ENCODE data around the gene TOP2A.

TOP2A gene

GRCh38 chr17:40457369-40457768 lies 39.7 kb upstream of the TOP2A start:
- H3K27ac Mint-ChIP-seq: no peak overlapping the region
- H3K4me3 Mint-ChIP-seq: no peak overlapping the region
- H3K9me3 Mint-ChIP-seq: no peaks in the 10 kb centered on the region
- no peaks in the 10 kb centered on the region for H3K27me3 Mint-ChIP-seq
- ATAC-seq (no peak), DNase-seq (no peak)
- peaks cover 5% of the 10 kb centered on the region for H3K4me1 Mint-ChIP-seq
- no peaks in the 10 kb centered on the region for H3K36me3 Mint-ChIP-seq (ENCODE audit: low read depth)

GRCh38 chr17:40456396-40456951 lies 38.8 kb upstream of the TOP2A start:
- Mint-ChIP-seq H3K4me3 (no peak overlapping the region), H3K27ac (no peak overlapping the region), H3K36me3 (ENCODE audit: low read depth) (no peaks in the 10 kb centered on the region), H3K4me1 (peaks cover 11% of the 10 kb centered on the region), H3K9me3 (no peaks in the 10 kb centered on the region), H3K27me3 (no peaks in the 10 kb centered on the region)
- no peak for ATAC-seq
- DNase-seq: no peak

DNA sequence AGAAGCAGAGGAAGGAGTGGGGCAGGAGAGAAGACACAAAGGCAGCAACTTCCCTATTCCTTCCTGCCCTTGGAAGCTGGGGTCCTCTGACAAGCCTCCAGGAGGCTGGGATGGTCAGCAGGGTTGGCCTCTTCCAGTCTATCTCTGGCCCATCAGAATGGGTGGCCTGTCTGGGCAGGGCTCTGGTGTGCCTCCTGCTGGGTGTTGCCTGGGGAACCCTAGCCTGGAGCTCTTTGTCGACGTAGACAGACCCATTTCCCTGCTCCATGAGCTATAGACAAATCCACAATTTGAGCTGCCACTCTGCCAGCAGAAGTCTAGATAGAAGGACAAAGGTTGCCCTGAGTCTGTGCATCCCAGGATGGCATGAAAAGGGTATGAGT lies 36.9 kb upstream of the TOP2A start:
- Mint-ChIP-seq H3K9me3 (no peaks in the 10 kb centered on the region), H3K4me3 (no peak overlapping the region), H3K36me3 (ENCODE audit: low read depth) (no peaks in the 10 kb centered on the region), H3K4me1 (peaks cover 11% of the 10 kb centered on the region), H3K27me3 (no peaks in the 10 kb centered on the region), H3K27ac (no peak overlapping the region)
- no peak for ATAC-seq
- no peak for DNase-seq

DNA sequence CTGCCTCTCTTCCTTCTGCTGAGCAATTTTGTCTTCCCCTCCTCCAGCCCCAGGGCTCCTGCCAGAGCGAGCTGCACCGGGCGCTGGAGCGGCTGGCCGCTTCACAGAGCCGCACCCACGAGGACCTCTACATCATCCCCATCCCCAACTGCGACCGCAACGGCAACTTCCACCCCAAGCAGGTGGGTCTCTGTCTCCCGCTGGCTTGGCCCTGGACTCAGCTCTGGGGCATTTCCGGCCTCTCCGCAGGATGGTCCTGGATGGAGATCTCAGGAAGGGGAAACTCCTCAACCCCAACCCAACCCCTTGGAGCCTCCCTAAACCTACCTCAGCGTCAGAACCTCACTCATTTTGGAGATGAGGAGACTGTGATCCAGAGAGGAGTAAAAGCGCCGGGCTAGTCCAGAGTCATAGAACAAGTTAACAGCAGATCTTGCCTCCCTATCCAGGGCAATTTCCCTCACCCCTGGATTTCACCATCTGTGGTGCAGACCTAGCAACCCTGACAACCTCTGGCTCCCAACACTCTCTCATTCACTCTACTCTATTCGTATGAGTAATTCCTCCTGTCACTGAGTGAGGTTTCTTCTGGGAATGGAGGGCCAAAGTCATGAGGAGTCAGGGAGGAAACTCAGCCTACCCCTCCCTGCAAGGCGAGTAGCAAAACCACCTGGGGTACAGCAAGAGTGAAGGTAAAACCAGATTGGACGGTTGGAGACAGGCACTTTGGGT lies 36.4 kb upstream of the TOP2A start:
- ATAC-seq (no peak), DNase-seq (no peak)
- Mint-ChIP-seq H3K4me3 (no peak overlapping the region), H3K27me3 (no peaks in the 10 kb centered on the region), H3K4me1 (peaks cover 11% of the 10 kb centered on the region), H3K36me3 (ENCODE audit: low read depth) (no peaks in the 10 kb centered on the region), H3K9me3 (no peaks in the 10 kb centered on the region), H3K27ac (no peak overlapping the region)

DNA sequence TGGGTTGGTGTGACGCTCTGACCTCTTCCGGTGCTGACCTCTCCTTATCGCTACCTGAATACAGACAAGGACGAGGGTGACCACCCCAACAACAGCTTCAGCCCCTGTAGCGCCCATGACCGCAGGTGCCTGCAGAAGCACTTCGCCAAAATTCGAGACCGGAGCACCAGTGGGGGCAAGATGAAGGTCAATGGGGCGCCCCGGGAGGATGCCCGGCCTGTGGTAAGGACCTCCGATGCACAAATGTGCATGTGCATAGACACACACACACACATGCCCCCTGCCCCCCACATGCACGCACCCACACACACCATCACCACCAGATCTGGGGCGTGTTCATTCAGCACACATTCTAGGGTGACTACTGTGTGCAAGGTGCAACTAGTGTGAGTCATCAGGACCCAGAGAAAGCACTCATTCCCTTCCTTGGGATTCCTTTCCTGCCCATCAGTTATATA lies 35.3 kb upstream of the TOP2A start:
- Mint-ChIP-seq H3K27ac (no peak overlapping the region), H3K4me3 (no peak overlapping the region), H3K4me1 (peaks cover 16% of the 10 kb centered on the region), H3K9me3 (no peaks in the 10 kb centered on the region), H3K27me3 (no peaks in the 10 kb centered on the region), H3K36me3 (ENCODE audit: low read depth) (no peaks in the 10 kb centered on the region)
- ATAC-seq: no peak
- no peak for DNase-seq

DNA sequence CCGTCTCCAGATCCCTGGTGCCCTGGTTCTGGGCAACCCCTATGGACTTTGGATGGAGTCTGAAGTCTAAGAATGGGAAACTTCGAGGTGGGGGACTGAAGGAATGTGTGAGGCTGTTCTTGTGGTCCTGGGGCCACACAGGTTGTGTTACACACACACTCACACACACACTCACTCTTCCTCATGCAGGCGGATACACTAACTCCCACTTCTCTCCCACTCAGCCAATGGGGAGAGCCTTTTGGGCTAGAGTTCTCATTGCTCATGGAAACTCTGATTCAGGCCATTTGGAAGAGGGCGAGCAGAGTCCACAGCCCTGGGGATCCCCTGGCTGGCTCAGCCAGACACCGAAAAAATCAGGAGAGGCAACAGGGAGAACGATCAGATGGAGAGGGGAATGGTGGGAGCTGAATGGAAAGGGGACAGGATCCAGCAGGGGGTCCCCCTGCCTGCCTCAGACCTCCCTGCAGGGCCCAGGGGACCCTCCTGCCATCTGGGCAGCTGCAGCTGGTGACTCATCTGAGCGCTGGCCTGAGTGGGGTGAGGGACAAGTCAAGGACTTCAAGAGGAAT lies 34.6 kb upstream of the TOP2A start:
- no peaks in the 10 kb centered on the region for H3K27me3 Mint-ChIP-seq
- no peak overlapping the region for H3K4me3 Mint-ChIP-seq
- H3K36me3 Mint-ChIP-seq (ENCODE audit: low read depth): no peaks in the 10 kb centered on the region
- ATAC-seq: peak; percentile 81
- DNase-seq: peak; percentile 30
- H3K27ac Mint-ChIP-seq: peak overlapping the region; percentile 71
- no peaks in the 10 kb centered on the region for H3K9me3 Mint-ChIP-seq
- peaks cover 20% of the 10 kb centered on the region for H3K4me1 Mint-ChIP-seq

- H3K36me3 Mint-ChIP-seq (ENCODE audit: low read depth): no peaks in the 10 kb centered on the region
Measured at GRCh38 chr17:40451420-40451819, 33.7 kb upstream of the TOP2A start.

GRCh38 chr17:40450175-40450574 lies 32.5 kb upstream of the TOP2A start:
- Mint-ChIP-seq H3K27me3 (peaks cover 2% of the 10 kb centered on the region), H3K27ac (no peak overlapping the region), H3K4me1 (peaks cover 31% of the 10 kb centered on the region), H3K4me3 (no peak overlapping the region), H3K9me3 (no peaks in the 10 kb centered on the region), H3K36me3 (ENCODE audit: low read depth) (no peaks in the 10 kb centered on the region)
- ATAC-seq (no peak), DNase-seq (peak; percentile 57)

More at GRCh38 chr17:40451420-40451819, 33.7 kb upstream of the TOP2A start:
- ATAC-seq (no peak), DNase-seq (no peak)
- Mint-ChIP-seq H3K4me1 (peaks cover 24% of the 10 kb centered on the region), H3K27me3 (peaks cover 2% of the 10 kb centered on the region), H3K9me3 (no peaks in the 10 kb centered on the region), H3K4me3 (no peak overlapping the region), H3K27ac (no peak overlapping the region)

- Mint-ChIP-seq H3K9me3 (no peaks in the 10 kb centered on the region), H3K27ac (no peak overlapping the region), H3K4me3 (no peak overlapping the region), H3K27me3 (peaks cover 6% of the 10 kb centered on the region), H3K36me3 (ENCODE audit: low read depth) (no peaks in the 10 kb centered on the region), H3K4me1 (peaks cover 45% of the 10 kb centered on the region)
- DNase-seq (no peak), ATAC-seq (no peak)
Measured at GRCh38 chr17:40448639-40449261, 31.1 kb upstream of the TOP2A start.

DNA sequence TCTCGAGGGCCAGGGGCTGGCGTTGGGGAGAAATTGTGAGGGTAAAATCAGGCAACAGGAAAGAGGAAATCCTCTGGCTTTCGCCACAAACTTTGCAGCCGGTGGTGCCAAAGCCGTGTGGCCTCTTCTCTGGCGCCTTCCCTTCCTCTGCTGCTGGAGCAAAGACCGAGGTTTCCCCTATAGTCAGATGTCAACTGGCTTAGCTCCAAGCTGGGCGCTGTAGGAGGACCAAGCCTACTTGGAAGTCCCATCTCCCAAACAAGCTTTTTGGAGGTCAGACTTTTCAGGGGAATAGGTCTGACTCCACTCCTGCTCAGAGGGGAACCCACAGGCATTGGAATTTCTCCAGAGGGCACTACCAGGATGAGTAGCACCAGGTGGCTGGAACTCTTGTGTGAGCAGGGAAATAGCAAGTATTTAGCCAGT lies 30.5 kb upstream of the TOP2A start:
- ATAC-seq (no peak), DNase-seq (no peak)
- Mint-ChIP-seq H3K36me3 (ENCODE audit: low read depth) (no peaks in the 10 kb centered on the region), H3K4me1 (peaks cover 46% of the 10 kb centered on the region), H3K27ac (no peak overlapping the region), H3K4me3 (no peak overlapping the region), H3K27me3 (peaks cover 6% of the 10 kb centered on the region), H3K9me3 (no peaks in the 10 kb centered on the region)

GRCh38 chr17:40447806-40448205 lies 30.1 kb upstream of the TOP2A start:
- H3K4me3 Mint-ChIP-seq: no peak overlapping the region
- ATAC-seq: no peak
- H3K27me3 Mint-ChIP-seq: peaks cover 6% of the 10 kb centered on the region
- H3K27ac Mint-ChIP-seq: no peak overlapping the region
- H3K4me1 Mint-ChIP-seq: peaks cover 45% of the 10 kb centered on the region
- H3K36me3 Mint-ChIP-seq (ENCODE audit: low read depth): no peaks in the 10 kb centered on the region
- H3K9me3 Mint-ChIP-seq: no peaks in the 10 kb centered on the region
- DNase-seq: no peak

DNA sequence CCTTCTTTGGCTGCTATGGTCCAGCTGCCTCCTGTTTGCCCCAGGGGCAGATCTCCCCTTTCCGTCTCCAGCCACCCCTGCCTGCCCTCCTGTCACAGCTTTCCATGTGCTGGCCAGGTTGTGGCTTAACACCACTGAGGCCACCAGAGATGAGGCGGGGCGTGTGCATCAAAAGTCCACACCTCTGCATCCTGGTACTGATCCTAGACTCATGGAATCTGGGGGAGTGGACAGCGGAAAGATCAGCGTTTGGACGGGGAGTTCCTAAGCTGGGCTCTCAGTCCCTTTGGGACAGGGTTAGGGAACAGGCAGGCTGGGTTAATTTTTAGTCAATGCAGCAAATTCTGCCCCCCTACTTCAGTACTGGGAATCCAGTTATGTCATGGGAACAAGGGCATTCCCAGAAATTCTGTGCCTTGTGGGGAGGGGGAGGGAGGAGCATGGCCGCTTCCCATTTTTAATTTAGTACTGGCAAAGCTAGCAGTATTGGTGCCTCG lies 29.5 kb upstream of the TOP2A start:
- no peak for ATAC-seq
- Mint-ChIP-seq H3K4me1 (peaks cover 42% of the 10 kb centered on the region), H3K36me3 (ENCODE audit: low read depth) (no peaks in the 10 kb centered on the region), H3K4me3 (no peak overlapping the region), H3K27ac (no peak overlapping the region), H3K9me3 (no peaks in the 10 kb centered on the region), H3K27me3 (peaks cover 10% of the 10 kb centered on the region)
- DNase-seq: no peak

DNA sequence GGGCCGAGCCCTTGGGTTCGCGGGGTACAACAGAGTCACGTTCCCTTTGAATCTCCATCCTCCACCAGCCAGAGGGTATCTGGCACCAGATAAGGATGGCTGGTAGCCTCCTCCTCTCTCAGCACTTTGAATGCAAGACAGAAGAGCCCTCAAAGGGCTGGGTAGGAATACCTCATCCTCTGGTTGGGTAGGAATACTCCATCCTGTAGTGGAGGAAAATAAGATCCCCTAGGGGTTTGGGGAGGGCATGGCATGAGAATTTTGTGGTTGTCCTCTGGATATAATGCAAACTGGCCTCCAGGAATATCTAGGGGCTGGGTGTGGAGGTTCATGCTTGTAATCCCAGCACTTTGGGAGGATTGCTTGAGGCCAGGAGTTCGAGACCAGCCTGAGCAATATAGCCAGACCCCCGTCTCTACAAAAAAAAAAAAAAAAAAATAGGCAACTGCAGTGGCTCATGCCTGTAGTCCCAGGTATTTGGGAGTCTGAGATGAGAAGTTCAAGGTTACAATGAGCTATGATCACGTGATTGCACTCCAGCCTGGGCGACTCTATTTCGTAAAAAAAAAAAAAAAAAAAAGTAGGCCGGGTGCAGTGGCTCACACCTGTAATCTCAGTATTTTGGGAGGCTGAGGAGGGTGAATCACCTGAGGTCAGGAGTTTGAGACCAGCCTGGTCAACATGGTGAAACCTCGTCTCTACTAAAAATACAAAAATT lies 28.2 kb upstream of the TOP2A start:
- DNase-seq (no peak), ATAC-seq (no peak)
- H3K27me3 Mint-ChIP-seq: peaks cover 10% of the 10 kb centered on the region
- no peaks in the 10 kb centered on the region for H3K36me3 Mint-ChIP-seq (ENCODE audit: low read depth)
- H3K27ac Mint-ChIP-seq: no peak overlapping the region
- H3K9me3 Mint-ChIP-seq: no peaks in the 10 kb centered on the region
- no peak overlapping the region for H3K4me3 Mint-ChIP-seq
- H3K4me1 Mint-ChIP-seq: peaks cover 41% of the 10 kb centered on the region
